HG02981 (cell line): Measurements from ENCODE around the gene IPPK.

Source experiments
- ATAC-seq: cut with Tn5 transposase; IDR thresholded peaks from one replicate; pipeline ENCODE4 v1.9.1; 2021; ENCODE audit warnings: mild to moderate bottlenecking, moderate library complexity; ENCODE audit not compliant: unreplicated experiment

Gene IPPK, protein sequence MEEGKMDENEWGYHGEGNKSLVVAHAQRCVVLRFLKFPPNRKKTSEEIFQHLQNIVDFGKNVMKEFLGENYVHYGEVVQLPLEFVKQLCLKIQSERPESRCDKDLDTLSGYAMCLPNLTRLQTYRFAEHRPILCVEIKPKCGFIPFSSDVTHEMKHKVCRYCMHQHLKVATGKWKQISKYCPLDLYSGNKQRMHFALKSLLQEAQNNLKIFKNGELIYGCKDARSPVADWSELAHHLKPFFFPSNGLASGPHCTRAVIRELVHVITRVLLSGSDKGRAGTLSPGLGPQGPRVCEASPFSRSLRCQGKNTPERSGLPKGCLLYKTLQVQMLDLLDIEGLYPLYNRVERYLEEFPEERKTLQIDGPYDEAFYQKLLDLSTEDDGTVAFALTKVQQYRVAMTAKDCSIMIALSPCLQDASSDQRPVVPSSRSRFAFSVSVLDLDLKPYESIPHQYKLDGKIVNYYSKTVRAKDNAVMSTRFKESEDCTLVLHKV

DNA sequence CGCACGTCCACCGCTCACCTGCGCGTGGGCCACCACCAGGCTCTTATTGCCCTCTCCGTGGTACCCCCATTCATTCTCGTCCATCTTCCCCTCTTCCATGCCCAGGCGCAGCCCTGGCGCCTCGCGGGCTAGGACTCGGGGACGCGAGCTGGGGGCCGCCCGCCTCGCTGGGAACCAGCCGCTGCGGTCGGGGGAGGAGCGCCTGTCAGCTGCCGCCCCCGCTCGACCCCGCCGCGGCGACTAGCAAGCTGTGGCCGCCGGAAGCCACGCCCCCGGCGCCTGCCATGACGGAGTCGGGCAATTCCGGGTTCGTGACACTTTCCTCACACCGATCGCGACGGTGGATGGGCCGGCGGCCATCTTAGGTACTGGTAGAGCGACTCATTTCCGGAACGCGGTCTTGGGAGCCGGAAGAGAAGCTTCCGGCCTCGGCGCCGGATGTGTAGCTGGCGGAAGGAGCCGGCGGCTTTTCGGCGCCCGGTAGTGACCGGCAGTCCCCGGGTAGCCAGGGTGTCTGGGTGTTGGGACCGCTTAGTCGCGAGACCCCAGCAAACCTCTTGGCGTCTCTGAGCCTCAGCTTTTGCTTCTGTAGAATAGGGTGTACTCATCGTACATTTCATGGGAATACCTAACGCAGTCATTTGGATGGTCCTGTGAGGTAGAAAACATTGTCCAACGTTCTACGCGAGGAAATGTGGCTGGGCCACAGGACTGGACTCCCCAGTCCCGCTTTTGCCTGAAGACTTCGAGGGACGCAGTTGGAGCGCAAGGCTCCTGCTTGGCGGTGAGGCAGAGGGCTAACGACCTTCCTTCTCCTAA lies at the start of gene IPPK:
IPPK (minus strand) TSS at position 242 of the 819 bp plus-strand sequence; CDS start at position 99, 143 bp downstream.
- peak; percentile 93 for ATAC-seq

DNA sequence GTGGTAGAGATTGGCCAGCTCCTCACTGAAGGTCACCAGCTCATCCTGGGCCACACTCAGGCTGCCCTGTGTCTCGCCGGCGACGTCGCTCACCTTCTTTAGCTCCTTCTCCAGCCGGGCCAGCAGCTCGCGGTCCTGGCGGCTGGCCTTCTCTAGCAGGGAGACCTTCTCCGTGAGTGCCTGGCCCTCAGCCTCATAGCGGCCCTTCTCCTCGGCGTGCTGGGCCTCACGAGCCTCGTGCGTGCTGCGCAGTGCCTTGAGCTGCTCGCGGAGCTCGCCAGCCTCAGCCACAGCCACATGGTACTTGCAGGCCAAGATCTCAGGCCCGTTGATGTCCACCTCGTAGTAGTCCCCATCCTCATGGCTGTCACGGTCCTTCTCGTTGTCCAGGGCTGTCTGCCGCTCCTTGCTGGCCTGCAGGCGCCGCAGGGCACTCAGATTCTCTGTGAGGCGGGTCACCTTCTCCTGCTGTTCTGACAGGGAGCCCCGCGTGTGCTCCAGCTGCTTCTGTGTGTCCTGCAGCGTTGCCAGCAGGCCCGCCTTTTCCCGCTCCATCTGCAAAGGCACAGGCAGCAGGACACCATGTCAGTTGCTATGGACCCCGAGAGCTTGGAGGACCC lies 49.2 kb upstream of the IPPK start:
- no peak for ATAC-seq

DNA sequence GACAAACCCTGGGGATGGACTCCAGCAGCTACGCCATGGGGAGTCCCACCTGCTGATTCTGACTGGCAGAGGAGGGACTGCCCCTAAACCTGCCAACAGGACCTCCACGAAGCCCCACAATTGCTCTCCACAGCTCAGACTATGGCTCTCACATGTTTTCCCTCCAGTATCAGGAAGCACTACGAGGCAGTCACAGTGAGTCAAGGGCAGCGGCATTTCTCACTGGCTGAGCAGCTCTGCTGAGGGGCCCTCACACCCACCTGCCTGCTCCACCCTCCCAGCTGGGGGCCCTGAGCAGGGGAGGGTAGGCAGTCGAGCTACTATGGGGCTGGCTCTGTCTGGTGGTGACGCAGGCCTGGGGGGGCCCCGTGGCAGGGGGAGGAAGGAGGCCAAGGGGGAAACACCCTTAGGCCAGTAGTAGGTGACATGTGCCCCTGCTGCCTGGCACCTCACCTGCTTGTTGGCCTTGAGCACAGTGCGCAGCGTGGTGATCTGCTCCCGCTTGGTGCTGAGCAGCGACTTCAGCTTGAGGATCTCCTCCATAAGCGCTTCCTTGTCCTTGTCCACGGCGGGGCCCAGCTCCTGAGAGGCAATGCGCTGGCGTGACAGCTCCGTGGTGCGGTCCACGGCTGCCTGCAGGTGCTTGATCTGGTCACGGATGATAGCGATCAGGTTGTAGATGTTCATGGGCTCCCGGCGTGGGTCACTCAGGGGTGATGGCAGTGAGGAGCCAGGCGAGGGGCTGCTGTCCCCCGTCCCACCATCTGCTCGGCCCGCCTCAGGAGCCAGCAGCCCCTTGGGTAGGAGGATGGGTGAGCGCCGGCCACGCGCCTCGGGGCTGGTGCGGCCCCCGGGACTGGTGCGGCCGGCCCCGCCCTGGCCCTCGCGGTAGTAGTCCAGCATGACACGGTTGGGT lies 48.4 kb upstream of the IPPK start:
- ATAC-seq: no peak

DNA sequence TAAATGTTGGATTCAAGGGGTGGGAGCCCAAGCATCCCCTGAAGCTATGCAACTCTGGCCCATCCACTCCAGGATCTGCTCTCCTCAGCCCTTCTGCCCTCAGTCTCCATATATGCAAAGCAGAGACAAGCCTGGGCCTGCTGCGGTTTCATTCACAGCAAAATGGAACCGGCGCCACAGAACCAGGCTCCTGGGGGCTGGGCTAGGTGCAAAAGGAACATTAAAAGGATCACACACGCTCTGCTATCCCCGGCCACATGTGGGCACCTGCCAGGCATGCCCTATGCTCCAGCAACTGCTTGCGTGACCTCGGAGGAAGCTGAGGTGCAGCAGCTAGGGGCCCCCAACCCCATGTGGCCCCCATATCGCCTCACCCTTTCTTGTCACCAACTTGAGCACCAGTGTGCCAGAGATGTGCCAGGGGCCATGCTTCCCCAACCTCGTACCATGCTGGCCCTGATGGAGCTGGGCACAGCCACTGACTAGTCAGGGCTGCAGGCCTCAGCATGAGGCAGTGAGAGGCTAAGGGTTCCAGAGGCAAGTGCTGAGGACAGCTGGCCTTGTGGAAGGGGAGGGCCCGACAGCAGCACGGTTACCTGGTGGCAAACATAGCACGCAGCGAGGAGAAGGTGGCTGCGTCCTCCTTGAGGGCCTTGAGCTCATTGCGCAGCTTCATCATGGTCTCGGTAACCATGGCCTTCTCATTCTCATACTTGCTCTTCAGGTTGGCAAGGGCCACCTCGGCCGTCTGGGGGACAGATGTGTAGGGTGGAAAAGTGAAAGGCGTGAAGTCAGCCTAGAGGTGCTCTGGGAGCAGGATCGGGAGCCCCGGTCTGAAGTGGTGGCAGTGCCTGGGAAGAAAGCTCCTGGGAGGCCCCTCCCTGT lies 47.5 kb upstream of the IPPK start:
- no peak for ATAC-seq

DNA sequence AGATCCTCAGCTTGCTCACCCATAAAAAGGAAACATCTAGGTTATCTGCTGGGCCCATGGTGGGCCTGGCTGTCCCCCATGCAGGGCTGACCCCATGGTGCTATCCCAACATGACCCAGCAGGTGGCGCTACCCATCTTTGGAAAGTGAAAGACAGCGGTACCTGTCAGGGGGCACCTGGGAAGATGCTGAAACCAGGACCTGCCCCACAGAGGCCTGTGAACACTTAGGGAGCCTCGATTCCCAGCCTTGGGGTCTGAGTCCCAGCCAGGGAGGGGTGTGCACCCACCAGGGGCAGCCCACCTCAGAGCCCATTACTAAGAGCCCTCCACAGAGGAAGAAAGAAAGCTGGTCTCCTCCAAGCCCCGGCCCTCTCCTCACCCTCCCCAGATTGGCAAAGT lies 46.6 kb upstream of the IPPK start:
- ATAC-seq: no peak

DNA sequence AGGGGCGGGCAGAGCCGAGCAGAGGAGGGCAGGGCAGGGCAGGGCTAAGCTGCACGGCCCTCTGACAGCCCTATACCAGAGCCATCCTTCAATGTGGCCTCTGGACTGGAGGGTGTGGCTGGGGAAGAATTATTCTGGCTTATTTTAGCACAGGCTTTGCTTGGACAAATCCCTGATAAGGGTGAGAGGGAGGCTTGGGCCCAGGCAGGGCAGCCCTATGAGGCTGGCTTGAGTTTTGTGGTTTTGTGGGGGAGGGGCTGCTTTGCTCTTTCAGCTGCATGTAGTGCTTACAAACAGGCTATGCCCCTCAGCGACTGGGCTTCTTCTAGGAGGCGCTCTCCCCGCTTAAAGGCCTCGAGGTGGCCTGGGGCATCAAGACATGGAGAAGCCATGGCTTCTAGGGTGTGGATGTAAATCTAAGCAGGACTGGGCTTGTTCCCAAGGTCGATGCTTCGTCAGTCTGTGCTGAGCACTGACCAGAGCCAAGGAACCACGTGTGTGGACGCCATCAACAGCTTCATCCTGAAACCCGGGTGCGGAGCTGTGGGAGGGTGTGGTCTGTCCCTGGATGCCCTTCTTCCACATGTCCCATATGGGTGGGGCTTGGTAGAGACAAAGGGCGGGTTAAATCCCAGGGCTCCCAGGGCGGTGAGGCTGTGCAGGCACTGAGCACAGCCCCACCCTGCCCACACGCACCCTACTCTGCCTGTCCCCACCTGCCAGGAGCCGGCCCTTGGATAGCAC lies 45.7 kb upstream of the IPPK start:
- no peak for ATAC-seq

DNA sequence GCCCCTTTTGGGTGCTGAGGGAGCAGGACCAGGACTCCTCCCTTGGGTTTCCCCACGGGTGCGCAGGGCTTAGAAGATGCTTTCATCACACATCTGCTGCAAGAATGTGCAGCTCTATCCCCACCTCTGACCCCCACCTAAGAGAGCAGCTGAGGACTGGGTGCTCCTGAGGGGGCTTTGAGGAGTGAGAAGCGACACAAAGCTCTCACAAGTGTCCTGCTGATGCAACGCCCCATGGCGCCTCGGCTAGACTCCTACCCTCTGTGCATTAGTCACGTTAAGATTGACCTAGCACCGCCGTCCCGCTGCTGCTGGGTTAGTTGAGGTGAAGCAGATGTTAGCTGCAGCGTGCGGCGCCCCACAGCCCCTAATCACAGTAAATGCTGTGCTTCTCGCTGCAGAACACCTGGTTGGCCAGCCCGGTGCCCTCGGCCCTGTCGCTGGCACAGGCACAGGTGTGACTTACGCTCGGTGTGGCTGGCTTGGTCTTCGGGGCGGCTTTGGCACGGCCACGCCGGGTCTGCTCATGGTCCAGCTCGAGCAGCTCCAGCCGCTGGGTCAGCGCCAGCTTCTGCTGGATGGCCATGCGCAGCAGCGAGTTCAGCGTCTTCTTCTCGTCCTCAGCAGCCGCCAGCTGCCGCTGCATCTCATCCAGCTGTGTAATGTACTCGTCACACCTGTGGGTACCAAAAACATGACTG lies 45.0 kb upstream of the IPPK start:
- ATAC-seq: no peak

DNA sequence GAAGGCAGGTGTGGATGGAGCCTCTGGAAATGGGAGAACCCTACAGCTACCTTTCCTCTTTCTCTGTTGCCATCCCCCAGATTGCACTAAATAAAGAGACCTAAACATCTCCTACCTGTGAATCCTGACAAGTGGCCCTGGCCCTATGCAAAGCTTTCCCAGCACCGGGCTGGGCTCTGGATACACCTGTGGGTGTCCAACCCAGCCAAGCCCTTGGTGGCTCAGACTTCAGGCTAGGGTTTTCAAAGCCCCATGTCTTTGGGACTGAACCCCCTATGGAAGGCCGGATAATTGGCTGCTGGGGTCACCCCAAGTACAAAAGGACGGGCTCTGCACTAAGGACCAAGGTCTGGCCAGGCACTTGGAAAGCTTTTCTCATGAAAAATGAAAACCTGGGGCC lies 44.1 kb upstream of the IPPK start:
- ATAC-seq: no peak

DNA sequence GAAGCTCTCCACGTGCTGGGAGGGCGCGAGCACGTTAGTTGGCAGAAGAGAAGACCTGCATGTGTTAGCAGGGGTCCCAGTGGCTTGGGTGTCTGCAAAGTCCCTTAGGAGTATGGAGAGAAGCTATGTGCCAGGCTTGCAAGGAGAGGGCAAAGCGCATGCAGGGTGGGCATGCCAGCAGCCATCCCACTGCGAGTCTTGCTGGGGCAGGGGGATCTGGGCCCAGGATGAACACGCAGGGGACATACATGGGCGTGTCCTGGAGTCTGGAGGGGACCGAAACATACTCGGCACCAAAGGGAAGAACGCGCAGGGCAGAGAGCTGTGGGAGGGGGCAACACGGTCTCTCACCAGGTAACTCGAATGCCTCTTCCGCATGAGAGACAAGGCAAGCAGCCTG lies 43.6 kb upstream of the IPPK start:
- no peak for ATAC-seq

DNA sequence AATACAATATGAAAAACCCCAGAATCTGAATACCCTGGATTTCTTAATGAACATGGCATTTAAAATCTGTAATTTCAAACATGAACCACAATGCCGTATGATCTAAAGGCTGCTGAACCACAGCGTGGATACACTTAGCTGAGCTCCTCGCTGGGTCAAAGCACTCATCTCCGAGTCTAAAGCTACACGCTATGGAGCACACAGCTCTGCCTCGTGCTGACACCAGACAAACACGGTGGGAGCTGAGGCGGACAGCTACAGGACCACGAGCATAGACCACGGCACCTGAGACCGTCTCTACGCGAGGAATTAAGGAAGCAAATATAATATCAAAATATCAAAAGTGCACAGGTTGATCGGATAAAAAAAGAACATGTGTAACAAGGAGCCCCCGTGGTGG lies 42.8 kb upstream of the IPPK start:
- ATAC-seq: no peak

DNA sequence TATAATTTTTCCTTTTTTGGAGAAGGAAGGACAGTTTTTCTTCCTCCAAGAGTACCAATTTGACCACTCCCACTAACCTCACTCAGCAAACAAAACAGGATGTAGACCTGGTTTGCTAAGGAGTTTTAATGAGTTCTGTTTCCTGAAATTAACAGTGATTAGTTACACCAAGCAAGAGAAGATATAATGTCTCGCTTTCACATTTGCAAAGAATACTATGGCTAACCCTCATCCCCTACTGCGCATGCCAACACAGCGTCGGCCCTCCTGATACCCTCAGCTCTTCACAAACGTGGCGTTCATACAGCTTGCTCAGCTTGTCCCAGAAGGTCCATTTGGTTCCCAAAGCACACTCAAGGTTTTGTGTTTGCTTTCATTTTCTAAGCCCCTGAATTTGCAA lies 41.9 kb upstream of the IPPK start:
- no peak for ATAC-seq

DNA sequence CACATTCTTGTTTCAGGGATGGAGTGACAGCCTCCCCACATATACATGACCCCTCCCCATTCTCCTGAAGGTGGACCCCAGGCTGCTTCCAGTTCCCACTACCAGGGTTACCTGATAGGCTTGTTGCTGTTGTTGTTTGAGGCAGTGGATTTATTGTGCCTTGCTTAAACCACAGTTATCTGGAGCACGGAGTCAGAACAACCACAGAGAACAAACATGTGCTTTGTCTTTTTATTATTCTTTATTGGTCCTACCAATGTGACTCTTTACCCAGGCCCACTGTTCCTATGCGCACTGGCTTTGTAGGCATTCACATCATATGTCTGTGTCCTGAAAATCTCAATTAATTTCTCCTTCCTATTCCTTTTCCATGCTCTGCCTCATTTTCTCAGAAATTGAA lies 41.2 kb upstream of the IPPK start:
- no peak for ATAC-seq

DNA sequence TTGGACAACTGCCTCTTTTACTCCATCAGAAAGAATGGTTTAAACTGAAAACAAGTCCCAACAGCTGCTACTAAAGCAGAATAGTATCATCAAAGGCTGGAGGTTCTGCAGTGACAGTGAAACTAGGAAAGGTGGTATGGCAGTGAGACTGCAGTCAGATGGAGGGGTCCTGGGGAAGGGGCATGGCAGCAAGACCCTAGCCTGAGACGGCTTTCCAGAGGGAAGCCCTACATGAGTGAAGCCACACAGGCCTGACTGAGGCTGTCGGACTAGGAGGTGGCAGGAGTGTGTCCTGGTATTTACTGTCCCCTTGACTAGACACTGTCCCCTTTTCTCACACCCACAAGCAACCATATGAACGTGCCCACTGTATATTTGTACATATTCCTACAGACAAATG lies 40.4 kb upstream of the IPPK start:
- no peak for ATAC-seq

DNA sequence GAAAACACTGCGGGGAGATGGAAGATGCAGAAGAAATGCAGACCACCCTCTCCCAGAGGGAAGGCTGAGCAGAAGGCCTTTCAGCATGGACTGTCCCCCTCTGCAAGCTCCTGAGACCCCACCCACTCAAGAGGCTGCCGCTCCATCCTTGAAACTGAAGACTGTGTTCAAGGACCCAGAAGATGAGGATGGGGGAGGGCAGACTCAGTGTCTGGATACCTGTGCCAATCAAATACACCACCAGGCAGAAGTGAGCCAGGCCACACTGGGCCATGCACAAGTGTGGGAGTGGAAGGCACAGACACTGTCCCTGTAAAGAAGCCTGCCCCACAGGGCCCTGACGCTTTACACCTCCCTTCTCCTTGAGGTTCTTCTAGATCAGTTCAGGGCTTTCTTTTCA lies 40.0 kb upstream of the IPPK start:
- ATAC-seq: no peak

DNA sequence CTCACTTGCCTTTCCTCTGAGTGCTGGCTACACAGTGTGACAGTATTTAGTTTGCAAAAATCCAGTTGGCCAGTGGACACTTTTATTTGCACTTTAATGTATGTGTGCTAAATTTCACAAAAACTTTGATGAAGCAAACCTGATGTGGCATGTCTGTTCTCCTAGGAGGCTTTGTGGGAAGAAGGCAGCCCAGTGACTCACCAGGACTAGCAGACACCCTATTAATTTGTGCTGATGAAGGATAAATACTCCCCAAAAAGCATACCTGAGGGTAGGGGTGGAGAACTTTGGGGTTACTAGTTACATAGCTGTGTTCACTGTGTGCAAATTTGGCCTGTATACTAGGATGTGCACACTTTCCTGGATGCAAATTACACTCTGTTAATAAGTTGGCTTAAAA lies 39.3 kb upstream of the IPPK start:
- ATAC-seq: no peak

DNA sequence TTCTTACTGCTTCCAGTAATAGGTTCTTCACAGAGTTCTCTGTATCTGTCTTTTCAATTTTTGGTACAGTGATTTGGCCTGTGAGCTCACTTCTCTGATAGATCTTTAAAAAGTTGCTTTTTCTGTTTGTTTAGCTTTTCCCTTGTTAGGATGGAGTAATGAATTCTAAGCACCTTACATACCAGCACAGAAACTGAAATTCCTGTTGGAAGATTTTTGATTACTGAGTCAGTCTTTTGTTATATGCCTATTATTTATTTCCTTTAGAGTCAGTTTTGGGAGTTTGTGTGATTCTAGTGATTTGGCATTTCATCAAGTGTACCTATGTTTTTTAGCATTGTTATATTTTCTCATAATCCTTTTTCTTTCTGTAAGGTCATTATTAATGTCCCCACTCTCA lies 37.6 kb upstream of the IPPK start:
- no peak for ATAC-seq

DNA sequence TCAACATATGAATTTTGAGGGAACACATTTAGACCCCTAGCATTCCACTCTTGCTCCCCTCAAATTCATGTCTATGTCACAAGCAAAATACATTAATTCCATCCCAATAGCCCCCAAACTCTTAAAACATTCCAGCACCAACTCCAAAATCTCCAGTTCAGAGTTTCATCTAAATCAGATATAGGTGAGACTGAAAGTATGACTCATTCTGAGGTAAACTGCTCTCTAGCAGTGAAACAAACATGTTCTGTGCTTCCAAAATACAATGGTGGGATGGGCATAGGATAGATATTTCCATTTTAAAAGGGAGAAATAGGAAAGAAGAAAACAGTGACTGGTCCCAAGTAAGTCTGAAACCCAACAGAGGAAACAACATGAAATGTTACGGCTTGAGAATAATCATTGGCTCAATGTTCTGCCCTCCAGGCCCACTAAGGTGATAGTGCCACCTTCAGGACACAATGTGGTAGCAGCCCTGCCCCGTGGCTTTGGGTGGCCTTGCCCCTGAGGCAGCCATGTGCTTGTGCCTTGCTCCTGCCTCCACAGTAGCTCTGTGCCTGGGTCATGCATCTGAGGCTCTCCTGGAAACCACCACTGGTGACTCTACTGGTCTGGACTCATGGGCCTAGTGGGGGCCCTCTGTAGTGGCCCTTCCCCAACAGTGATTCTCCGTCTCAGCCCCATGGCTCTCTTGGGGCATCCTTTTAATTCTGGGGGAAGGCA lies 36.4 kb upstream of the IPPK start:
- no peak for ATAC-seq

DNA sequence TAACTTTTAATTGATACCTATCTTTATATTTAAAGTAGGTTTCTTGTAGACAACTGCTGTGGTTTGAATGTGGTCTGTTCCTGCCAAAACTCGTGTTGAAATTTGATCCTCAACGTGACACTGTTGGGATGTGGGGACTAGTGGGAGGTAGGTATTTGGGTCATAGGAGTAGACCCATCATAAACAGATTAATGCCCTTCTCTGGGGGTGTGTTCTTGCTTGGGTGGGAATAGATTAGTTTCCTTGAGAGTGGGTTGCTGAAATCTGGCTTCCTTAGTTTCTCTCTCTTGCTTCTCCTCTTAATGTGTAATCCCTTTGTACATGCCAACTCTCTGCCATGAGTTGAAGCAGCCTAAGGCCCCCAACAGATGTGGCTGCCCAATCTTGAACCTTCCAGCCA lies 34.6 kb upstream of the IPPK start:
- no peak for ATAC-seq
